B cell (primary cell): Measurements from ENCODE around the gene SLA2. TPM values are rescaled to one million over a fixed set of nuclear protein-coding genes. Genes with fewer than 3 reads are reported as not detected.
A peak's percentile ranks its signal among the peaks of the same experiment; 100 is the strongest.

Experiments
- ATAC-seq: fragments of 200-7000 bp; cut with Tn5 transposase; one replicate; pipeline ENCODE4 v1.10.0; 2021; ENCODE audit warnings: low read depth, mild to moderate bottlenecking, moderate number of reproducible peaks, moderate library complexity
- CTCF ChIA-PET: fragments of 350-600 bp; sonication (Branson Sonifier 250); formaldehyde crosslinking; loops from one replicate; lab custom pipeline; 2021; ENCODE audit warnings: antibody characterized with exemption, inconsistent platforms; lab: Charles Lee
- POLR2A ChIA-PET: fragments of 350-600 bp; sonication (Branson Sonifier 250); formaldehyde crosslinking; loops from one replicate; lab custom pipeline; 2021; ENCODE audit warnings: antibody characterized with exemption; lab: Charles Lee
- DNase-seq: peaks from one replicate; pipeline ENCODE4 v3.0.0; 2013
- H2AFZ ChIP-seq: 2 replicates; pipeline ENCODE4 v1.6.1; 2012; ENCODE audit warnings: mild to moderate bottlenecking, low read depth, low read length; ENCODE audit not compliant: insufficient read depth, poor library complexity, severe bottlenecking
- H3K27ac ChIP-seq, 2 donors: 1 replicate in 1 of 2; 2 replicates in 1 of 2; pipeline ENCODE4 v1.5.1; 2012 to 2013; ENCODE audit warnings: low read length in 2 of 2, mild to moderate bottlenecking in 2 of 2, moderate library complexity in 1 of 2
- H3K27me3 ChIP-seq, 4 experiments: fragments of 200-600 bp in 1 of 4; sonication (generic) in 1 of 4; replicated peaks in 1 of 4; 1 replicate in 2 of 4; 2 replicates in 2 of 4; pipeline versions ENCODE4 v1.6.1 to v1.7.0; 2013 to 2016; ENCODE audit warnings: low read length in 3 of 4, mild to moderate bottlenecking in 2 of 4, mixed read lengths in 1 of 4, moderate library complexity in 1 of 4; ENCODE audit not compliant: insufficient read depth in 4 of 4, control insufficient read depth in 3 of 4; ENCODE audit errors: control extremely low read depth in 1 of 4
- H3K36me3 ChIP-seq, 2 experiments: replicated peaks in 1 of 2; 1 replicate in 1 of 2; 2 replicates in 1 of 2; pipeline versions ENCODE4 v1.6.1 to v1.7.1; 2013; ENCODE audit warnings: low read length in 1 of 2; ENCODE audit not compliant: insufficient read depth in 2 of 2, control insufficient read depth in 1 of 2; ENCODE audit errors: control extremely low read depth in 1 of 2, extremely low read depth in 1 of 2
- H3K4me1 ChIP-seq, 2 donors: fragments of 200-600 bp in 1 of 2; sonication (generic) in 1 of 2; 1 replicate in 1 of 2; 2 replicates in 1 of 2; pipeline versions ENCODE4 v1.5.1 to v1.6.1; 2013 to 2017; ENCODE audit warnings: low read length in 2 of 2; ENCODE audit not compliant: control insufficient read depth in 2 of 2, insufficient read depth in 2 of 2
- H3K4me2 ChIP-seq: replicated peaks from 2 replicates; pipeline ENCODE3; 2012; ENCODE audit warnings: mild to moderate bottlenecking, low read depth, low read length; ENCODE audit not compliant: poor library complexity, severe bottlenecking
- H3K4me3 ChIP-seq, 5 experiments: fragments of 200-600 bp in 1 of 5; sonication (generic) in 1 of 5; 1 replicate in 3 of 5; 2 replicates in 2 of 5; pipeline versions ENCODE4 v1.5.1 to v1.7.0; 2011 to 2016; ENCODE audit warnings: low read length in 4 of 5, mild to moderate bottlenecking in 4 of 5, low read depth in 2 of 5, control low read depth in 1 of 5, moderate library complexity in 1 of 5; ENCODE audit not compliant: insufficient read depth in 1 of 5; ENCODE audit errors: control extremely low read depth in 1 of 5, extremely low read depth in 1 of 5
- H3K79me2 ChIP-seq: fragments of 200-600 bp; sonication (generic); one replicate; pipeline ENCODE4 v1.6.0; 2016; ENCODE audit warnings: low read length; ENCODE audit not compliant: control insufficient read depth, insufficient read depth
- H3K9ac ChIP-seq: fragments of 200-600 bp; sonication (generic); 2 replicates; pipeline ENCODE4 v1.6.1; 2017; ENCODE audit warnings: mild to moderate bottlenecking, low read length, moderate library complexity
- H3K9me3 ChIP-seq, 3 donors: one replicate each; pipeline versions ENCODE4 v1.6.1 to v1.7.1; 2013; ENCODE audit warnings: low read length in 2 of 3; ENCODE audit not compliant: control insufficient read depth in 2 of 3, insufficient read depth in 1 of 3; ENCODE audit errors: control extremely low read depth in 1 of 3
- H4K20me1 ChIP-seq: 2 replicates; pipeline ENCODE4 v1.6.0; 2012; ENCODE audit warnings: mild to moderate bottlenecking, low read length; ENCODE audit not compliant: insufficient read depth, control insufficient read depth, poor library complexity, severe bottlenecking
- H3K27ac Mint-ChIP-seq: one replicate; pipeline ENCODE4 v1.8.0; 2021; ENCODE audit warnings: mixed read lengths
- H3K27me3 Mint-ChIP-seq: one replicate; pipeline ENCODE4 v1.8.0; 2021; ENCODE audit warnings: mixed read lengths
- H3K4me1 Mint-ChIP-seq: one replicate; pipeline ENCODE4 v1.8.0; 2021; ENCODE audit warnings: mixed read lengths
- H3K4me3 Mint-ChIP-seq: one replicate; pipeline ENCODE4 v1.8.0; 2021; ENCODE audit warnings: mixed read lengths
- H3K9me3 Mint-ChIP-seq: one replicate; pipeline ENCODE4 v1.8.0; 2022; ENCODE audit warnings: mixed read lengths; ENCODE audit not compliant: insufficient read depth
- CTCF ChIP-seq: fragments of 200-600 bp; IDR thresholded peaks from one replicate; pipeline ENCODE4 v1.8.0; 2022; ENCODE audit warnings: antibody characterized with exemption, mild to moderate bottlenecking
- EZH2 ChIP-seq: IDR thresholded peaks from 2 replicates; pipeline ENCODE4 v1.6.1; 2012; ENCODE audit warnings: borderline replicate concordance, low read depth, mild to moderate bottlenecking, moderate library complexity, low read length; ENCODE audit not compliant: insufficient read depth, poor library complexity, severe bottlenecking
- WGBS: methylation state at CpG from one replicate; pipeline ENCODE4 v1.1.5; 2013; ENCODE audit warnings: missing lambda C conversion rate; ENCODE audit not compliant: insufficient coverage; 5-methylcytosine and 5-hydroxymethylcytosine counted together
- intact Hi-C: fragments of 100-400 bp; cut with micrococcal nuclease; formaldehyde crosslinking; loops from one replicate; pipeline ENCODE4 v1.10.0; 2022
- polyA plus RNA-seq: library from polyadenylated mRNA; depleted of rRNA; stranded (reverse); fragments of >200 nt; gene quantifications from 2 replicates; pipeline ENCODE4 v1.2.3, GENCODE V29; 2012
- total RNA-seq, 2 donors: library from RNA; stranded (reverse); fragments of 120-200 nt in 1 of 2; gene quantifications; 1 replicate in 1 of 2; 2 replicates in 1 of 2; pipeline versions ENCODE4 v1.2.3 to v1.2.4, GENCODE V29; 2013 to 2022

Gene SLA2
- total and polyA plus RNA-seq, 2 donors (not counting 1 experiment from before 2014, with no cell fraction given) = 0.73 to 0.76 TPM

- H3K4me3 Mint-ChIP-seq = no peak overlapping the region
- peaks cover 34 to 39% of the 10 kb centered on the region in 2 donors for H3K4me1 ChIP-seq
- H3K9ac ChIP-seq = no peak overlapping the region
Observed at GRCh38 chr20:36591854-36592641, 53.9 kb downstream of the SLA2 start.

More at GRCh38 chr20:36591854-36592641, 53.9 kb downstream of the SLA2 start:
- TF ChIP-seq EZH2 (no peak), CTCF (no peak)
- peaks cover 5% of the 10 kb centered on the region for H4K20me1 ChIP-seq
- H3K4me3 ChIP-seq = no peak overlapping the region
- Mint-ChIP-seq H3K4me1 (peaks cover 55% of the 10 kb centered on the region), H3K9me3 (no peaks in the 10 kb centered on the region), H3K27ac (peak overlapping the region; percentile 80), H3K27me3 (no peaks in the 10 kb centered on the region)
- H3K36me3 ChIP-seq = peaks cover 5 to 31% of the 10 kb centered on the region in 2 experiments
- ChIA-PET CTCF (interaction anchor here (0.7 to 3.2 kb wide), 4 partner anchors 13 to 398 kb away, joined by 4 to 8 read pairs (median 7); partner anchors contain the start of genes RAB5IF and TGIF2), POLR2A (interaction anchor here (0.6 to 1.1 kb wide), 5 partner anchors 13 to 243 kb away, joined by 3 to 6 read pairs (median 4); partner anchors contain the start of gene TGIF2)
- no peak overlapping the region for H2AFZ ChIP-seq
- no peak overlapping the region for H3K4me2 ChIP-seq
- H3K9me3 ChIP-seq = peaks cover 0 to 4% (median 0%) of the 10 kb centered on the region in 3 donors
- intact Hi-C loops = no loop called here
- DNase-seq = no peak
- peak overlapping the region in 1 of 2 donors; percentile 89 for H3K27ac ChIP-seq
- 84% methylated on average over 5 of the region's 9 CpGs for WGBS
- peaks cover 33% of the 10 kb centered on the region for H3K79me2 ChIP-seq
- ATAC-seq = no peak
- no peaks in the 10 kb centered on the region for H3K27me3 ChIP-seq
